ENCODE data around the gene SDF2. TPM values are rescaled to one million over a fixed set of nuclear protein-coding genes. Genes with fewer than 3 reads are reported as not detected.

The SDF2 gene
- total and polyA plus RNA-seq, 9 of the 15 experiments (the other 6 are each of a cell fraction or from before 2014, with no cell fraction given) = 41.2 to 132 (median 65.6) TPM

DNA sequence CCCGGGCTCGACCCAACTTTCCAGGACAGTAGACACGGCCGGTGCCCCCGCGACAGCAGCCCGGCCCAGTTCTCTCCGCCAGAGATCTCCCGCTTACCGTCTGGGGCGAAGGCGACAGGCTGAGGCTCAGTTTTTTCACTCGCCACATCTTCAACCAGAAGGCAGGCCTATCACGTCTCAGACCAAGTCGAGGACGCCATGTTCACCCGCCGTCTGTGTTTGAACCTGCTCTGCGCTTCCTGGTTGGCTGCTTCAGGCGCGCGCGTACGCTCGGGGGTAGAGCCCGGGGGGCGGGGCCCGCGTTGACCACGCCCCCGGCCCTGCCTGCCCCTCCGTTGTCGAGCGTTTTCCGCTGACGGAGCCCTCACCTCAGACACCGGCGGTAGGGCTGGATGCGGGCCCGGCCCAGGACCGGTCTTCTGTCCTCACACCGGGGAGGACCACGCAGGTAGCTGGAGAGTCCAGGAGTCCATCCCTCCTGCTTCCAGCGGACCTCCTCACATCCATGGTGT is 62.9 kb downstream of the SDF2 start, which contains the start of gene SPAG5 (continued):
- TF ChIP-seq, protein P1, sequence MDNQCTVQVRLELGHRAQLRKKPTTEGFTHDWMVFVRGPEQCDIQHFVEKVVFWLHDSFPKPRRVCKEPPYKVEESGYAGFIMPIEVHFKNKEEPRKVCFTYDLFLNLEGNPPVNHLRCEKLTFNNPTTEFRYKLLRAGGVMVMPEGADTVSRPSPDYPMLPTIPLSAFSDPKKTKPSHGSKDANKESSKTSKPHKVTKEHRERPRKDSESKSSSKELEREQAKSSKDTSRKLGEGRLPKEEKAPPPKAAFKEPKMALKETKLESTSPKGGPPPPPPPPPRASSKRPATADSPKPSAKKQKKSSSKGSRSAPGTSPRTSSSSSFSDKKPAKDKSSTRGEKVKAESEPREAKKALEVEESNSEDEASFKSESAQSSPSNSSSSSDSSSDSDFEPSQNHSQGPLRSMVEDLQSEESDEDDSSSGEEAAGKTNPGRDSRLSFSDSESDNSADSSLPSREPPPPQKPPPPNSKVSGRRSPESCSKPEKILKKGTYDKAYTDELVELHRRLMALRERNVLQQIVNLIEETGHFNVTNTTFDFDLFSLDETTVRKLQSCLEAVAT (IDR thresholded peaks at IDR 0.05) = peak; percentile 29 to 39; a peak in 1 of 4 replicates
- no peak for TF ChIP-seq SRSF1 (IDR thresholded peaks at IDR 0.05; ENCODE audit: low read depth, low read length)
- no peak for TF ChIP-seq FOXK1 (CRISPR knock-in tag; IDR thresholded peaks at IDR 0.05; ENCODE audit: borderline replicate concordance)
- no peak for TF ChIP-seq MCM3 (IDR thresholded peaks at IDR 0.05)
- no peak for TF ChIP-seq RAD21 (CRISPR knock-in tag; conservative IDR thresholded peaks at IDR 0.05 in 1 of 2, IDR thresholded peaks at IDR 0.05 in 1 of 2)
- TF ChIP-seq, protein P2, sequence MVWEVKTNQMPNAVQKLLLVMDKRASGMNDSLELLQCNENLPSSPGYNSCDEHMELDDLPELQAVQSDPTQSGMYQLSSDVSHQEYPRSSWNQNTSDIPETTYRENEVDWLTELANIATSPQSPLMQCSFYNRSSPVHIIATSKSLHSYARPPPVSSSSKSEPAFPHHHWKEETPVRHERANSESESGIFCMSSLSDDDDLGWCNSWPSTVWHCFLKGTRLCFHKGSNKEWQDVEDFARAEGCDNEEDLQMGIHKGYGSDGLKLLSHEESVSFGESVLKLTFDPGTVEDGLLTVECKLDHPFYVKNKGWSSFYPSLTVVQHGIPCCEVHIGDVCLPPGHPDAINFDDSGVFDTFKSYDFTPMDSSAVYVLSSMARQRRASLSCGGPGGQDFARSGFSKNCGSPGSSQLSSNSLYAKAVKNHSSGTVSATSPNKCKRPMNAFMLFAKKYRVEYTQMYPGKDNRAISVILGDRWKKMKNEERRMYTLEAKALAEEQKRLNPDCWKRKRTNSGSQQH (CRISPR knock-in tag; IDR thresholded peaks at IDR 0.05) = no peak
- no peak for TF ChIP-seq ZNF586 (CRISPR knock-in tag; conservative IDR thresholded peaks at IDR 0.05)
- TF ChIP-seq SP1 (CRISPR knock-in tag; IDR thresholded peaks at IDR 0.05) = peak; percentile 82
- TF ChIP-seq, protein P3, sequence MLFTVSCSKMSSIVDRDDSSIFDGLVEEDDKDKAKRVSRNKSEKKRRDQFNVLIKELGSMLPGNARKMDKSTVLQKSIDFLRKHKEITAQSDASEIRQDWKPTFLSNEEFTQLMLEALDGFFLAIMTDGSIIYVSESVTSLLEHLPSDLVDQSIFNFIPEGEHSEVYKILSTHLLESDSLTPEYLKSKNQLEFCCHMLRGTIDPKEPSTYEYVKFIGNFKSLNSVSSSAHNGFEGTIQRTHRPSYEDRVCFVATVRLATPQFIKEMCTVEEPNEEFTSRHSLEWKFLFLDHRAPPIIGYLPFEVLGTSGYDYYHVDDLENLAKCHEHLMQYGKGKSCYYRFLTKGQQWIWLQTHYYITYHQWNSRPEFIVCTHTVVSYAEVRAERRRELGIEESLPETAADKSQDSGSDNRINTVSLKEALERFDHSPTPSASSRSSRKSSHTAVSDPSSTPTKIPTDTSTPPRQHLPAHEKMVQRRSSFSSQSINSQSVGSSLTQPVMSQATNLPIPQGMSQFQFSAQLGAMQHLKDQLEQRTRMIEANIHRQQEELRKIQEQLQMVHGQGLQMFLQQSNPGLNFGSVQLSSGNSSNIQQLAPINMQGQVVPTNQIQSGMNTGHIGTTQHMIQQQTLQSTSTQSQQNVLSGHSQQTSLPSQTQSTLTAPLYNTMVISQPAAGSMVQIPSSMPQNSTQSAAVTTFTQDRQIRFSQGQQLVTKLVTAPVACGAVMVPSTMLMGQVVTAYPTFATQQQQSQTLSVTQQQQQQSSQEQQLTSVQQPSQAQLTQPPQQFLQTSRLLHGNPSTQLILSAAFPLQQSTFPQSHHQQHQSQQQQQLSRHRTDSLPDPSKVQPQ (CRISPR knock-in tag; IDR thresholded peaks at IDR 0.05; ENCODE audit: borderline replicate concordance) = no peak
- TF ChIP-seq TRIM28 (IDR thresholded peaks at IDR 0.05) = no peak
- no peak for TF ChIP-seq E2F3 (CRISPR knock-in tag; IDR thresholded peaks at IDR 0.05)
- no peak for TF ChIP-seq HDAC3 (IDR thresholded peaks at IDR 0.05; ENCODE audit: borderline replicate concordance, partially characterized antibody)
- TF ChIP-seq, protein P4, sequence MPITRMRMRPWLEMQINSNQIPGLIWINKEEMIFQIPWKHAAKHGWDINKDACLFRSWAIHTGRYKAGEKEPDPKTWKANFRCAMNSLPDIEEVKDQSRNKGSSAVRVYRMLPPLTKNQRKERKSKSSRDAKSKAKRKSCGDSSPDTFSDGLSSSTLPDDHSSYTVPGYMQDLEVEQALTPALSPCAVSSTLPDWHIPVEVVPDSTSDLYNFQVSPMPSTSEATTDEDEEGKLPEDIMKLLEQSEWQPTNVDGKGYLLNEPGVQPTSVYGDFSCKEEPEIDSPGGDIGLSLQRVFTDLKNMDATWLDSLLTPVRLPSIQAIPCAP (CRISPR knock-in tag; IDR thresholded peaks at IDR 0.05; ENCODE audit: borderline replicate concordance) = no peak
- TF ChIP-seq MTA3 (IDR thresholded peaks at IDR 0.05; ENCODE audit: borderline replicate concordance) = peak; percentile 45; the same call in 1 of the 2 replicates
- TF ChIP-seq ZNF311 (CRISPR knock-in tag; IDR thresholded peaks at IDR 0.05) = no peak
- 0 out of 2 replicates have a peak, but pooled peaks have one; percentile 46 for TF ChIP-seq TOE1 (IDR thresholded peaks at IDR 0.05; ENCODE audit: borderline replicate concordance)
- TF ChIP-seq TOE1 (CRISPR knock-in tag; IDR thresholded peaks at IDR 0.05; ENCODE audit: borderline replicate concordance, low read depth) = peak; percentile 3; the same call in 1 of the 2 replicates
- no peak for TF ChIP-seq COPS2 (conservative IDR thresholded peaks at IDR 0.05)
- TF ChIP-seq NCOA1 (IDR thresholded peaks at IDR 0.05; ENCODE audit: low read depth) = no peak; the same call in 1 of the 2 replicates
- TF ChIP-seq ZNF212 (CRISPR knock-in tag; IDR thresholded peaks at IDR 0.05) = no peak
- no peak for TF ChIP-seq ZNF232 (CRISPR knock-in tag; IDR thresholded peaks at IDR 0.05)
- TF ChIP-seq, protein P5, sequence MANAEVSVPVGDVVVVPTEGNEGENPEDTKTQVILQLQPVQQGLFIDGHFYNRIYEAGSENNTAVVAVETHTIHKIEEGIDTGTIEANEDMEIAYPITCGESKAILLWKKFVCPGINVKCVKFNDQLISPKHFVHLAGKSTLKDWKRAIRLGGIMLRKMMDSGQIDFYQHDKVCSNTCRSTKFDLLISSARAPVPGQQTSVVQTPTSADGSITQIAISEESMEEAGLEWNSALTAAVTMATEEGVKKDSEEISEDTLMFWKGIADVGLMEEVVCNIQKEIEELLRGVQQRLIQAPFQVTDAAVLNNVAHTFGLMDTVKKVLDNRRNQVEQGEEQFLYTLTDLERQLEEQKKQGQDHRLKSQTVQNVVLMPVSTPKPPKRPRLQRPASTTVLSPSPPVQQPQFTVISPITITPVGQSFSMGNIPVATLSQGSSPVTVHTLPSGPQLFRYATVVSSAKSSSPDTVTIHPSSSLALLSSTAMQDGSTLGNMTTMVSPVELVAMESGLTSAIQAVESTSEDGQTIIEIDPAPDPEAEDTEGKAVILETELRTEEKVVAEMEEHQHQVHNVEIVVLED (CRISPR knock-in tag; IDR thresholded peaks at IDR 0.05) = peak; percentile 92
